SK-N-MC (cell line): ENCODE measurements around the gene ELFN2.

Experiments used
- EZH2 ChIP-seq: fragments of 200-600 bp; sonication (generic); IDR thresholded peaks from one replicate; pipeline ENCODE4 v1.6.1; 2017; ENCODE audit warnings: antibody characterized with exemption
- POLR2AphosphoS5 ChIP-seq: IDR thresholded peaks from 2 replicates; pipeline ENCODE4 v1.6.1; 2012; ENCODE audit warnings: mild to moderate bottlenecking, low read depth, low read length, borderline replicate concordance

DNA sequence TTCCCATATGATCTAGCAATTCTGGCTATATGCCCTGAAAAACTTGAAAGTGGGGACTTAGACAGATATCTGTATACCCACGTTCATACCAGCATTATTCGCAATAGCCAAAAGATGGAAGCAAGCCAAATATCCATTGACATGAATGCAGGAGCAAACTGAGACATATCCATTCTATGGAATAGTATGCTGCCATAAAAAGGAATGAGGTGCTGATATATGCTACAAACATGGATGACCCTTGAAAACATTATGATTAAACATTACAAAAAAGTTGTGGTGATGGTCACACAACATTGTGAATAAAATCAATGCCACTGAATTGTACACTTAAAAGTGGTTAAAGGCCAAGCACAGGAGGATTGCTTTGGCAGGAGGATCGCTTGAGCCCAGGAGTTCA lies 33.4 kb upstream of the ELFN2 start:
- TF ChIP-seq POLR2AphosphoS5 (no peak), EZH2 (no peak)
